ENCODE measurements around the gene UNC13B.

GRCh38 chr9:35152926-35153325 is 8.9 kb upstream of the UNC13B start:
- TF ChIP-seq RAD21 (IDR thresholded peaks at IDR 0.05; ENCODE audit: low read depth): no peak
- TF ChIP-seq TCF12 (IDR thresholded peaks at IDR 0.05; ENCODE audit: low read depth): no peak
